ENCODE data around the gene ZBTB25.

DNA sequence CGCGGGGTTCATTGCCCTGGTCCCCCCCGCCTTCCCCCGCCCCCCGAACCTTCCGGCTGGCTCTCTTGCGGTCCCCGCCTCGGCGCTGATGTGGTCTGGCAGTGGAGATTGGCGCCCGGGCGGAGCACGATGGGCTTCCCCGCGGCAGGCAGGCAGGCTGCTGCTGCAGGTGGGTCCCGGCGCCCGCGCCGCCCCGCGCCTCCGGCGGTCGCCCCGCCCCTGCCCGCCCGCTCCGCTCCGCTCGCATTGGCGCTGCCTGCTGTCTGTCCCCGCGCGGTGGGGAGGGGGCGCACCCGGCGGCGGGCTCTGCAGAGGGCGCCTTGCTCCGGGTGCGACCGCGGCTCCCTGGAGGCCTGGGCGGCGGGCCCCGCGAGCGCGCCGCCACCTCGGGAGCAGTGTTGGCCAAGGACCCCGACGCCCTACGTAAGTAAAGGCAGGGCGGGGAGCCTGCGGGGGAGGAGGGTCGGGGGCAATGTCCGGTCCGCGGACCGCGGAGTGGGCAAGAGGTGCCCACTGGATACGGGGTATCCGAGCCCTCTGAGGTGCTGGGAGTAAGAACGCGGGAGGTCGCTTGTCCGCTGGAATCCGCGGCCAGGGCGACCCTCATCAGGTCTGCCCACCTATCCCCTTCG lies 38.3 kb downstream of the ZBTB25 start, which contains the start of gene AKAP5:
- TF ChIP-seq, protein P1, sequence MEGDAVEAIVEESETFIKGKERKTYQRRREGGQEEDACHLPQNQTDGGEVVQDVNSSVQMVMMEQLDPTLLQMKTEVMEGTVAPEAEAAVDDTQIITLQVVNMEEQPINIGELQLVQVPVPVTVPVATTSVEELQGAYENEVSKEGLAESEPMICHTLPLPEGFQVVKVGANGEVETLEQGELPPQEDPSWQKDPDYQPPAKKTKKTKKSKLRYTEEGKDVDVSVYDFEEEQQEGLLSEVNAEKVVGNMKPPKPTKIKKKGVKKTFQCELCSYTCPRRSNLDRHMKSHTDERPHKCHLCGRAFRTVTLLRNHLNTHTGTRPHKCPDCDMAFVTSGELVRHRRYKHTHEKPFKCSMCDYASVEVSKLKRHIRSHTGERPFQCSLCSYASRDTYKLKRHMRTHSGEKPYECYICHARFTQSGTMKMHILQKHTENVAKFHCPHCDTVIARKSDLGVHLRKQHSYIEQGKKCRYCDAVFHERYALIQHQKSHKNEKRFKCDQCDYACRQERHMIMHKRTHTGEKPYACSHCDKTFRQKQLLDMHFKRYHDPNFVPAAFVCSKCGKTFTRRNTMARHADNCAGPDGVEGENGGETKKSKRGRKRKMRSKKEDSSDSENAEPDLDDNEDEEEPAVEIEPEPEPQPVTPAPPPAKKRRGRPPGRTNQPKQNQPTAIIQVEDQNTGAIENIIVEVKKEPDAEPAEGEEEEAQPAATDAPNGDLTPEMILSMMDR (IDR thresholded peaks at IDR 0.05; ENCODE audit: insufficient read depth, low read length, poor library complexity, severe bottlenecking) = no peak
- TF ChIP-seq EZH2phosphoT487 (conservative IDR thresholded peaks at IDR 0.05; ENCODE audit: low read length) = no peak
